Measurements from ENCODE around the gene PYGO1. TPM values are rescaled to one million over a fixed set of nuclear protein-coding genes. Genes with fewer than 3 reads are reported as not detected.

PYGO1 gene
- total and polyA plus RNA-seq, 2 of the 8 experiments (the other 6 are each of a cell fraction or from before 2014, with no cell fraction given): 0.50 to 1.1 TPM

- WGBS, 2 experiments (ENCODE audit: extremely low coverage in 1 of 2, insufficient coverage in 1 of 2, insufficient read length in 1 of 2, insufficient replicate concordance in 2 of 2, low coverage in 1 of 2, low lambda C conversion rate in 2 of 2, missing lambda C conversion rate in 1 of 2): 8% methylated on average over 19 of the region's 19 CpGs; no CpG with 5 or more reads in 1 of the 2 experiments
- DNase-seq (ENCODE audit: low read depth in 1 of 2, low spot score in 2 of 2): no peak
- no peak overlapping the region for H4K5ac ChIP-seq (ENCODE audit: insufficient read length, low read depth, low read length)
Measured at GRCh38 chr15:55588815-55589115, 620 bp upstream of the PYGO1 start.

More at GRCh38 chr15:55588815-55589115, 620 bp upstream of the PYGO1 start:
- Histone ChIP-seq H3K4ac (replicated peaks; ENCODE audit: insufficient read length, low read depth, low read length) (no peak overlapping the region), H3K23me2 (ENCODE audit: low read depth, low read length) (peaks cover 8% of the 10 kb centered on the region), H2BK20ac (ENCODE audit: low read length) (no peak overlapping the region), H3K27ac (ENCODE audit: low read depth, low read length) (no peak overlapping the region), H2BK5ac (ENCODE audit: low read depth, low read length) (no peak overlapping the region), H3K79me2 (ENCODE audit: control insufficient read depth in 1 of 2, insufficient read depth in 2 of 2, low read length in 2 of 2) (no peaks in the 10 kb centered on the region), H3K56ac (replicated peaks; ENCODE audit: insufficient read length, low read depth, low read length) (no peak overlapping the region), H3K18ac (ENCODE audit: extremely low read depth, low read length) (peak overlapping the region; percentile 2; the same call in 1 of the 2 replicates), H3K79me1 (ENCODE audit: low read depth, low read length) (no peaks in the 10 kb centered on the region), H3K4me1 (replicated peaks in 1 of 4; ENCODE audit: control insufficient read depth in 3 of 4, insufficient read depth in 4 of 4, low read length in 3 of 4) (no peaks in the 10 kb centered on the region; a peak in 1 of 7 replicates), H3K23ac (ENCODE audit: insufficient read length) (no peak overlapping the region), H3K36me3 (ENCODE audit: control insufficient read depth in 2 of 4, insufficient read depth in 4 of 4, low read length in 3 of 4) (no peaks in the 10 kb centered on the region; a peak in 1 of 8 replicates), H3K9me3 (ENCODE audit: insufficient read depth in 2 of 2, low read depth in 1 of 2, low read length in 1 of 2) (no peaks in the 10 kb centered on the region), H2BK12ac (ENCODE audit: low read depth, low read length) (0 out of 2 replicates have a peak overlapping the region, but pooled peaks have one; percentile 29), H2AK5ac (ENCODE audit: low read depth, low read length) (no peak overlapping the region), H2BK15ac (ENCODE audit: low read length) (no peak overlapping the region), H4K8ac (ENCODE audit: extremely low read depth, insufficient read depth, low read length) (0 out of 2 replicates have a peak overlapping the region, but pooled peaks have one; percentile 57), H3K27me3 (replicated peaks in 1 of 4; ENCODE audit: control insufficient read depth in 3 of 4, extremely low read depth in 1 of 4, insufficient read depth in 3 of 4, low read length in 3 of 4) (peaks cover 18 to 40% (median 32%) of the 10 kb centered on the region in 4 experiments), H2BK120ac (replicated peaks; ENCODE audit: low read depth, low read length) (no peak overlapping the region), H3K4me2 (ENCODE audit: insufficient read depth in 1 of 2, low read depth in 2 of 2, low read length in 2 of 2) (peak overlapping the region; percentile 63 to 90), H3K9ac (replicated peaks in 1 of 4; ENCODE audit: extremely low read depth in 1 of 4, low read depth in 3 of 4, low read length in 3 of 4) (peak overlapping the region in 1 of 4 experiments; percentile 41; a peak in 3 of 7 replicates), H3K14ac (ENCODE audit: insufficient read length) (no peak overlapping the region), H4K20me1 (replicated peaks in 1 of 2; ENCODE audit: control insufficient read depth in 1 of 2, insufficient read depth in 2 of 2, low read length in 2 of 2) (peaks cover 0 to 2% of the 10 kb centered on the region in 2 experiments), H4K91ac (replicated peaks; ENCODE audit: insufficient read length, low read length) (no peak overlapping the region), H2AFZ (ENCODE audit: low read length) (peak overlapping the region; percentile 91; the same call in 1 of the 2 replicates), H3K4me3 (ENCODE audit: extremely low read depth in 1 of 4, insufficient read depth in 2 of 4, low read depth in 3 of 4, low read length in 4 of 4) (peak overlapping the region; percentile 53 to 79 (median 56))
- CTCF ChIA-PET (ENCODE audit: partially characterized antibody): interaction anchor here (1.2 kb wide), 3 partner anchors 10 to 75 kb away, joined by 4 to 6 read pairs (median 5); no protein-coding TSS in a partner anchor
- POLR2A ChIA-PET (ENCODE audit: partially characterized antibody): no interaction called here
- FAIRE-seq: no peak
- TF ChIP-seq FOSL1 (IDR thresholded peaks at IDR 0.05; ENCODE audit: insufficient read depth, low read depth, low read length): no peak
- TF ChIP-seq SUZ12 (IDR thresholded peaks at IDR 0.05; ENCODE audit: low read length): peak; percentile 31; the same call in 1 of the 2 replicates
